Effector CD4-positive, alpha-beta T cell (primary cell): ENCODE data around the gene PRR36.
"Not testable (repeated sequence)": the region's sequence is repeated elsewhere in the genome, so short reads cannot be mapped to it uniquely, and the experiment has no call there.

ENCODE experiments used
- DNase-seq: peaks from one replicate; pipeline ENCODE4 v3.0.0-alpha.2; 2020

Gene PRR36

GRCh38 chr19:7859087-7859486, 15.1 kb downstream of the PRR36 start:
- DNase-seq: not testable (repeated sequence)

- DNase-seq: no peak
These were observed 15.9 kb downstream of the PRR36 start for GRCh38 chr19:7858109-7858770.

DNA sequence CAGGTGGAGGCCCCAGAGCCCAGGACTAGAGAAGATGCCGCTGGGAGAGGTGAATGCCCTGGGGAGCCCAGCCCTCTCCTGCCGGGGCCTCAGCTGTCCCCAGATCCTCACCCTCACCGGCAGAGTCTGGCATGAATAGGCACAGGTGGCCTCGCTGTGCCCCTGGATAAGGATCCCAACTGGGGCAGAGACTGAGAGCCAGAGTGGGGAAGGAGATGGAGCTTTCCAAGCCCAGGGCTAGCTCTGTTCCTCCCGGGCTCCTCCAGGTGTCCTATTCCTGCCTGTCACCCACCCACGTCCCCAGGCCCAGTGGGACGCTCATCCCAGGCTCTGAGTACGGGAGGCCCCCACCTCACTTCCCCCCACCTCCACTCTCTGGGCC, 16.5 kb downstream of the PRR36 start:
- DNase-seq: no peak

DNA sequence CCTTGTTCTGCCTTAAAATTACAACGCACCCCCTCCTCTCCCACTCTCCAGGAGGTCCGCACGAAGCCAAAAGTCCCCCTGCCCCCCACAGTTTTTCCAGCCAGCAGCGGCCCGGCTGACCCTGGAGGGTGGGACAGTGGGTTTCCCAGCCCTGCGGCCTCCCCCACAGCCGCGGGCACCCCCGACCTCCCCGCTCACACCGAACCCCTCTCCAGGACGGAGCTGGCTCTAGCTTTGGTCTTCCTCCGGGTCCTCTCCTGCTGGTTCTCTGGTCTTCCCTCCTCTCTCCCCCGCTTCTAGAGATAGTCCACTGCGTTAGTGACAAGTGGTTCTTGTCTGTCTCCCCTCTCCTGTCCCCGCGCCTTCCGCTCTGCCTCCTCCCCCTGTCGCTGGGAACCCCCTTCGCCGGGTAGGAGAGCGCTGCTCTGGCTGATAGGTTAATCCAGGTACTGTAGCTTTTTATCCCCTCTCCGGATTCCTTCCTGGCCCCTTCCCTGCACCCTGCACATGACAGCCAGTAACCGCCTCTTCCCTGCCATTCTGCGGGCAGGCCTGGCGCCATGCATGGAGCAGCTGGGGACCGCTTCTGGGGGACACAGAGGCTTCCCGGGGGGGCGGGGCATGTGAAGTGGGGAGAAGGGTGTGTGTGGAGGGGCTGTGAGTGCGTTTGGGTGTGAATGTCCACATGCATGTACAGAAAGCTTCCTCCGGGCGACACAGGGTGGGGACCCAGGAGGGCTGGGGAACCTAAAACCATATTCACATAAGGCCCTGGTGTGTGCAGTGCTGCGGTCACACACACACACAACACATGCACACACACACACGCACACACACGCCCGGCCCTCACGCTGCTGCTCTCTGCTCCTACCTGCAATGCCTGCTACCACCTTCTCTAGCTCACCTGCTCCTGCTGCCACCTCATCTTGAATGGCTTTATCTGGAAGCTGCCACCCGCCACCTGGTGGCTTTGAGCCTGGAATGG, 17.2 kb downstream of the PRR36 start:
- no peak for DNase-seq

GRCh38 chr19:7856109-7856591, 18.0 kb downstream of the PRR36 start:
- DNase-seq: no peak

DNA sequence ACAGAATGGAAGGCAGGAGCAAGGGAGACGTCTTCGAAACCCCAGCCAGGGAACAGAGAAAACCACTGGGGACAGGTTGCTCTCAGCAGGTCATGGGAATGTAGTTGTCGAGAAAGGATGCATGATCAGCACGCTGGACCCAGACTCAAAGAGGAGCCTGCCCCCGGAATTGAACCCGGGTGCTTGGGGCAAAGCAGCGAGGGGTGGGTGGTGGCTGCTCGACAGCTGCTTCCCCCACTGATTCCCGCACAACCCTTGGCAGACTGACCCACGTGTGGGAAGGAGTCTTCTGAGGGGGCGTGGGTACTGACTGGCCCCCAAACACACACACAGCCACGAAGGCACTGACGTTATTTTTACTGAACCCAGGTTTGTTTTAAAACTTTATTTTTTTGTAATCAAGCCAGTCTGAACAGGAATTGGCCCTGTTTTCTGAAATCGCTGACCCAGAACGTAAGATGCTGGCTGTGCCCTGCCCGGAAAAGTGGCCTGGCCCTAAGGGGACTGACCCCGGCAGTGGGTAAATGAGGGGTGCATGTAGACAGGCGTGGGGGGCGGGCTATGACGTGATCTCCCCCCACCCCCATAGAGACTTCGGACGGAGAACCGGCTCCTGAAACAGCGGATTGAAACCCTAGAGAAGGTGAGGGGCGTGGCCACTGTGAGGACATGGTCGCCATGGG, 18.6 kb downstream of the PRR36 start:
- no peak for DNase-seq

DNA sequence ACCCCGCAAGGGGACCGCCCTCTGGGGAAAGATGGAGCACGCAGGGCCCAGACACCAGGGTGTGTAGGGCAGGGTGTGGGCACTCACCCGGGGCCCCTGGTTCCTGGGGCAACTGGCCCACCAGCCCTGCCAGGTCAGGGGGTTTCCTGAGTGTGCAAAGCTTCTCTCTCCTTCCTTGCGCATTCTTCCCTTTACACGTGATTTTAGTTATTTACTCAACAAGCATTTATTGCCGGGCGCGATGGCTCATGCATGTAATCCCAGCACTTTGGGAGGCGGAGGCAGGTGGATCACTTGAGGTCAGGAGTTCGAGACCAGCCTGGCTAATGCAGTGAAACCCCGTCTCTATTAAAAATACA, 20.4 kb downstream of the PRR36 start:
- DNase-seq: no peak

DNA sequence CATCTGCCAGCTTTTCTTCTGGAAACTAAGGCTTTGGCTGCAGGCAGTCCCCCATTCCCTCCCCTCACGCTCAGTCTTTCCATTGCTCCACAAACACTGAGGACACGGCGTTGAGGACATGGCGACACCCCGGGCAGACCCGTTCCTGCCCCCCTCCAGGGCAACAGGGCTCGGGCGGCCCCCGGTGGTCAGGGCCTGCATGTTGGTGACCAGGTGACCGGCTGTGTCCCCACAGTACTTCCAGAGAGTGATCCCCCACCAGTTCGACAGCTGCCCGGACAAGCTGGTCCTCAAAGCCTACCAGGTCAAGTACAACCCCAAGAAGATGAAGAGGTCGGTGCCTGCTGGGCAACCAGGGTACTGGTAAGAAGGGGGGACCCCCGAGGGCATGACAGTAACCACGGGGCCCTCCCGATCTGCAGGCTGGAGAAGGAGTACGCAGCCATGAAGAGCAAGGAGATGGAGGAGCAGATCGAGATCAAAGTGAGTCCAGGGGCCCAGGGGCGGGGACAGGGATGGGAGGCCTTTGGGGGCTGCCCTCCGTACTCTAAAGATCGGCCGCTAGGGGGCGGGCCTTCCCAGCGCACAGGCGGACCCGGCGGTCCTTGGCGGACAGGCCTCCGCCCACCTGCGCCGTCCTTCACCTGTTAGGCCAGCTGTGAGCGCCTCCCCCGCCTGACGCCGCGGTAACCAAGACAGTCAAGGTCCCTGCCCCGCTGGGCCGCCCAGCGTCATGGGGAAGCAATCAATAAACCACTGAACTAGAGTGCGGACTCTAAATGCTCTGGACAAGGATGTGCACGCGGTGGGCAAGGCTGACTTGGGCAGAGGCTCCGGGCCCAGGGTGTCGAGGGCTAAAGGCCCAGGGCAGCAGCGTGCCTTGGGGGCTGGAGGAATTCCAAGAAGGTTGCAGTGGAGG, 21.1 kb downstream of the PRR36 start:
- DNase-seq: peak; percentile 58

GRCh38 chr19:7851623-7852500, 22.3 kb downstream of the PRR36 start:
- no peak for DNase-seq

DNA sequence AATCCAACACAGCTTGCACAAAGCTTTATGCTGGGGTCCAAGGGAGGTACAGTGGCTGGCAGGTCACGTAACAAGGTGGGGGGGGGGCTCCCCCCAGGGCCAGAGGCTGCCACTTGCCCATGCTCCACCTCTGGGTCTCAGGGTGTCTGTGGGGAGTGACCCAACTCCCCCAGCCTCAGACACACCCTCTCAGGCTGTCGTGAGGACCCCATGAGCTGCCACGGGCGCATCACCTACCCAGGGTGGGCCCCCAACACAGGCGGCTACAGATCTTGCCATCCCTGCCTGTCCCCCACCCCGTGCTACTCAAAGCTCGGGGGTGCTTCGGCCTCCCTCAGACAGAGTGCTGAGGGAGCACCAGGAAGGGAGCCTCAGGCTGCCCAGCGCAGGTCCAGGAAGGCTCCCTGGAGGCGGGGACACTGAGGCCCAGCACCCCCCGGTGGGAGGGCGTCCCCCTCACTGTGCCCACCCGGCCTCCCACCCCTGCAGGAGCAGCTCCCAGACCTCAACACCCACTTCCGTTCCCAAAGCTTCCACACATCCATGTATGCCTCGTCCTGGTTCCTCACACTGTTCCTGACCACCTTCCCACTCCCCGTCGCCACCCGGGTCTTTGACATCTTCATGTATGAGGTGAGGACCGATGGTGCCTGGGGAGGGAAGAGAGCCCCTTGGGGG, 23.1 kb downstream of the PRR36 start:
- no peak for DNase-seq

GRCh38 chr19:7850000-7850813, 24.0 kb downstream of the PRR36 start:
- DNase-seq: no peak

DNA sequence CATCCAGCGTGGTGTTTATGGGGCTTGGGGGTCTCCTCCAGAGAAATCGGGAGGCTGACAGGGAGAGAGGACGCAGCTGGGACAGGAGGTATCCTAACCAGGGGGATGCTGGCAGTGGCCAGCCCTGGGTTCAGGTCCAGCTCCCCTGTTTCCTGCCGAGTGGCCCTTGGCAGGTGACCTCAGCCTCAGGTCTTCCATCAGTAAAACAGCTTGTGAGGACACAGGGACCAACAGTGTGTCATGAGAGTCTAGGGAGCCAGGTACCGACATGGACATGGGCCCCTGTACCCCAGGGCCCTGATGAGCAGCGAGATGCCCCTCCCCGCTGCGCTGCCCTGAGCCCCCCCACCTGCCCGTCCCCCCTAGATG, 24.6 kb downstream of the PRR36 start:
- DNase-seq: no peak

DNA sequence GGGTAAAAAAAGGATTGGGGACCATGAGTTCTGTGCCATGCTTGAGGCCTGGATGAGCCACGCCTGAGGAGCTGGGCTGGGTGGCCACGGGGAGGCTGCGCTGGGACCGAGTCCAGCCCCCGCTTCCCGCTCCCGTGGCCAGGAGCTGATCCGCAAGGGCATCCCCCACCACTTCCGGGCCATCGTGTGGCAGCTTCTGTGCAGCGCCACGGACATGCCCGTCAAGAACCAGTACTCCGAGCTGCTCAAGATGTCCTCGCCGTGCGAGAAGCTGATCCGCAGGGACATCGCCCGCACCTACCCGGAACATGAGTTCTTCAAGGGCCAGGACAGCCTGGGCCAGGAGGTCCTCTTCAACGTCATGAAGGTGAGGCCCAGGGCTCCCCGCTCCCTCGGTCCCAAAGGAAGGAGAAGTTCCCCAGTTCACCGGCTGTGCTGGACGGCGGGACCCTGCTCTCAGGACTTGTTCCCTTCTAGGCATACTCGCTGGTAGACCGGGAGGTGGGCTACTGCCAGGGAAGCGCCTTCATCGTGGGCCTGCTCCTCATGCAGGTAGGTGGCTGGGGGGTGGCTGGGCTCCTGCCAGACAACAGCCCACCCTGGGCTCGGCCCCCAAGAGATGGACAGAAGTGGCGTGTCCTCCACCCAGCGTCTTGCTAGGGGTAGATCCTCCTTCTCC, 25.3 kb downstream of the PRR36 start:
- DNase-seq: no peak

GRCh38 chr19:7847664-7848063, 26.5 kb downstream of the PRR36 start:
- DNase-seq: no peak

GRCh38 chr19:7846155-7846646, 28.0 kb downstream of the PRR36 start:
- DNase-seq: no peak

- no peak for DNase-seq
These were observed 28.6 kb downstream of the PRR36 start for GRCh38 chr19:7845390-7846154.

- DNase-seq: no peak
These were observed 29.2 kb downstream of the PRR36 start for GRCh38 chr19:7844951-7845350.

- DNase-seq: no peak
These were observed 29.8 kb downstream of the PRR36 start for GRCh38 chr19:7844405-7844804.
